Endothelial cell (in vitro differentiated cells): ENCODE results near the gene PYGO2. TPM values are rescaled to one million over a fixed set of nuclear protein-coding genes. Genes with fewer than 3 reads are reported as not detected.

ENCODE experiments used
- DNase-seq: peaks from one replicate; pipeline ENCODE4 v3.0.0; 2021; ENCODE audit warnings: low spot score
- H3K27ac Mint-ChIP-seq: one replicate; pipeline ENCODE4 v1.8.0; 2021; ENCODE audit warnings: mixed read lengths, inconsistent platforms; ENCODE audit not compliant: unreplicated experiment
- H3K27me3 Mint-ChIP-seq: one replicate; pipeline ENCODE4 v1.8.0; 2021; ENCODE audit warnings: mild to moderate bottlenecking, moderate library complexity, mixed read lengths, inconsistent platforms; ENCODE audit not compliant: unreplicated experiment
- H3K36me3 Mint-ChIP-seq: one replicate; pipeline ENCODE4 v1.8.0; 2021; ENCODE audit warnings: mild to moderate bottlenecking, low read depth, mixed read lengths, inconsistent platforms; ENCODE audit not compliant: unreplicated experiment
- H3K4me1 Mint-ChIP-seq: one replicate; pipeline ENCODE4 v1.8.0; 2021; ENCODE audit warnings: mild to moderate bottlenecking, mixed read lengths, inconsistent platforms; ENCODE audit not compliant: unreplicated experiment
- H3K4me3 Mint-ChIP-seq: one replicate; pipeline ENCODE4 v1.8.0; 2021; ENCODE audit warnings: mild to moderate bottlenecking, mixed read lengths, inconsistent platforms; ENCODE audit not compliant: unreplicated experiment
- H3K9me3 Mint-ChIP-seq: one replicate; pipeline ENCODE4 v1.8.0; 2021; ENCODE audit warnings: mixed read lengths, inconsistent platforms; ENCODE audit not compliant: unreplicated experiment
- CTCF ChIP-seq: fragments of 200-600 bp; sonication (generic); IDR thresholded peaks from one replicate; pipeline ENCODE4 v1.5.0; 2021; ENCODE audit warnings: antibody characterized with exemption; ENCODE audit not compliant: unreplicated experiment
- total RNA-seq: library from RNA; stranded (reverse); fragmentation: NEBNext Ultra II Directional; extraction: Animal tissue kit (Norgen Biotek cat#: 25700); gene quantifications from one replicate; pipeline ENCODE4 v1.2.1, GENCODE V29; 2021; ENCODE audit not compliant: unreplicated experiment

The PYGO2 gene
- total RNA-seq, 1 donor from 2014 or later, result 49.8 TPM

- H3K4me1 Mint-ChIP-seq, result peaks cover 58% of the 10 kb centered on the region
- peak; percentile 81 for DNase-seq
- peak within 1 kb of the TSS; percentile 100 for H3K27ac Mint-ChIP-seq
- H3K9me3 Mint-ChIP-seq, result no peaks in the 10 kb centered on the region
- peaks cover 36% of the 10 kb centered on the region for H3K27me3 Mint-ChIP-seq
- peak within 1 kb of the TSS; percentile 98 for H3K4me3 Mint-ChIP-seq
- peaks cover 22% of the 10 kb centered on the region for H3K36me3 Mint-ChIP-seq
- no peak for TF ChIP-seq CTCF
Observed at GRCh38 chr1:154955718-154956543, 5.7 kb downstream of the PYGO2 start, which contains the start of gene PBXIP1. Gene PBXIP1 (minus strand): TSS chr1:154956099. CDS start chr1:154953721, 2,378 bp downstream.

GRCh38 chr1:154955039-154955717, 6.4 kb downstream of the PYGO2 start:
- Mint-ChIP-seq H3K9me3 (no peaks in the 10 kb centered on the region), H3K4me1 (peaks cover 52% of the 10 kb centered on the region), H3K4me3 (peak overlapping the region; percentile 98), H3K36me3 (peaks cover 21% of the 10 kb centered on the region), H3K27me3 (peaks cover 35% of the 10 kb centered on the region), H3K27ac (peak overlapping the region; percentile 100)
- peak; percentile 77 for DNase-seq
- no peak for TF ChIP-seq CTCF

GRCh38 chr1:154954541-154954940, 7.0 kb downstream of the PYGO2 start:
- peaks cover 21% of the 10 kb centered on the region for H3K36me3 Mint-ChIP-seq

GRCh38 chr1:154953611-154954038, 8.0 kb downstream of the PYGO2 start:
- Mint-ChIP-seq H3K36me3 (peaks cover 26% of the 10 kb centered on the region), H3K4me3 (peak overlapping the region; percentile 59), H3K4me1 (peaks cover 53% of the 10 kb centered on the region), H3K27ac (peak overlapping the region; percentile 100), H3K27me3 (peaks cover 35% of the 10 kb centered on the region), H3K9me3 (no peaks in the 10 kb centered on the region)
- no peak for DNase-seq
- no peak for TF ChIP-seq CTCF

More at GRCh38 chr1:154954541-154954940, 7.0 kb downstream of the PYGO2 start:
- Mint-ChIP-seq H3K4me1 (peaks cover 50% of the 10 kb centered on the region), H3K27ac (peak overlapping the region; percentile 100), H3K9me3 (no peaks in the 10 kb centered on the region), H3K27me3 (peaks cover 35% of the 10 kb centered on the region), H3K4me3 (peak overlapping the region; percentile 98)
- TF ChIP-seq CTCF, result no peak
- DNase-seq, result no peak
